NK-92 (cell line): ENCODE data around the gene ERBB3.

Experiments used
- DNase-seq: peaks from one replicate; lab custom pipeline; 2025; ENCODE audit not compliant: unreplicated experiment; lab: John Stamatoyannopoulos, UW

The ERBB3 gene

GRCh38 chr12:56129942-56130495 lies 50.1 kb downstream of the ERBB3 start:
- no peak for DNase-seq

DNA sequence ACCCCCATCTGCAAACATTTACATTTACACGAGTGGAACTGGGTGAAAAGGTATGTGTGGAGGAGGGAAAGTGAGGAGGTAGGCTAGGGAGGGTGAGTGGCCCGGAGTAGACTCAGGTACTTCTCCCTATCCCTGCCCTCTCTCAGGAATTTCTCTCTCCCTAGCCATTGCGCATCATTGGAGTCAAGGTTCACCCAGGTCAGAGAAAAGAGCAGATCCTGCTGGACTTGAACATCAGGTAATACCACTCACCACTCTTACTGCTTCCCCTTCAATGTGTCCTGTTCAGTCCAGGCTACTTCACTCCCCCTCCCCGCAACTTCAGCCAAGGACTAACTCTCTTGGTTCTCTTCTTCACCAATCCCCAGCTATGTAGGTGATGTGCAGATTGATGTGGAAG lies 50.9 kb downstream of the ERBB3 start:
- no peak for DNase-seq

DNA sequence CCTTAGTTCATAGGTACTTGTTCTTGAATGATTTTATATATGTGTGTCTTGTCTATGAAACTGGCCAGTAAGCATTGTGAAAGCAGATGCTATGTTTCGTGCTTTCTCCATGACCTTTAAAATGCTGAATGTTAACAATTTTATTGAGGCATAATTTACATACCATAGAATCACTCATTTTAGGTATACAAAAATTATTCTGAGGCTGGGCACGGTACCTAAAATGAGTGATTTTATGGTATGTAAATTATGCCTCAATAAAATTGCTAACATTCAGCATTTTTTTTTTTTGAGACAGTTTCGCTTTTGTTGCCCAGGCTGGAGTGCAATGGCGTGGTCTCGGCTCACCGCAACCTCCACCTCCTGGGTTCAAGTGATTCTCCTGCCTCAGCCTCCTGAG lies 54.9 kb downstream of the ERBB3 start:
- DNase-seq: no peak

DNA sequence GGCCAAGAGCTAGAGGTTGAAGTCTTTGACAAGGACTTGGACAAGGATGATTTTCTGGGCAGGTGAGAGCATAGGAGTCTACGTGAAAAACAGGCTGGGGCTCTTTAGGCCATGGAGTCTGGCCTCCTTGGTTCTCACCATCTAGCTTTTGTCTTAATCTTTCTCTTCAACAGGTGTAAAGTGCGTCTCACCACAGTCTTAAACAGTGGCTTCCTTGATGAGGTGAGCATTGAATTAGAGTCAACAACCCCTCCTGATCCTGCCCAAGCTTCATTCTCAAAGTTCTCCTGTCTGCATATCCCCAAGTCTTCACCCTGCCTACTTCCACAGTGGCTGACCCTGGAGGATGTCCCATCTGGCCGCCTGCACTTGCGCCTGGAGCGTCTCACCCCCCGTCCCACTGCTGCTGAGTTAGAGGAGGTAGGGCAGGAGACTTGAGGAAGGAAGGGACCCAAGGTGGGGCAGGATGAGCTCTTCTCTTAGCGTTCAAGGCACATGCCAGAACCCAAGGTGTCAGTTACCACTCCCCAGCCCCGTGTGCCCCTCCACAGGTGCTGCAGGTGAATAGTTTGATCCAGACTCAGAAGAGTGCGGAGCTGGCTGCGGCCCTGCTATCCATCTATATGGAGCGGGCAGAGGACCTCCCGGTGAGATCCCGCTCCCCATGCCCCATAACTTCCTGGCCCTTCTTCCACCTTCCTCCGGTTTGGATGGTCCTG lies 58.0 kb downstream of the ERBB3 start:
- no peak for DNase-seq

- no peak for DNase-seq
Observed at GRCh38 chr12:56141946-56142784, 62.2 kb downstream of the ERBB3 start.

GRCh38 chr12:56143217-56143616 lies 63.3 kb downstream of the ERBB3 start:
- no peak for DNase-seq

- no peak for DNase-seq
Observed at GRCh38 chr12:56143870-56144269, 63.9 kb downstream of the ERBB3 start.

DNA sequence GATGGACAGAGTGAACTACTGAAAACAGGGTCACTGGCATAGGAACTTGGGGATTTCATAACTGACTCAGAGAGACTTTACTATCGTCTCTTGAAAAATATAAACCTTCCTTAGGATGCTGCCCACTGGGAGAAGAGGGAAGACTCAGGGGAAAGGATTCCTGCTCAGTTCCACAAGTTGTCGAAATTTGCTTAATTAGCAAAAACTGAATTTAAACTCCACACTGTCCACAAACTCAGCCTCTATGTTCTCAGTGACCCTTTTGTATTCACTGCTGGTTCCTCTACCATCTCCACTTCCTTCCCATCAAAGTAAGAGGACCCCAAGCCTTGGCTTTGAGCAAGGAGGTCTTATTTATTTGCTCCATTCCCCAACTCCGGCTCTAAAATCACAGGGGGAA lies 65.3 kb downstream of the ERBB3 start:
- DNase-seq: no peak

- no peak for DNase-seq
Observed at GRCh38 chr12:56146492-56147460, 66.8 kb downstream of the ERBB3 start.

DNA sequence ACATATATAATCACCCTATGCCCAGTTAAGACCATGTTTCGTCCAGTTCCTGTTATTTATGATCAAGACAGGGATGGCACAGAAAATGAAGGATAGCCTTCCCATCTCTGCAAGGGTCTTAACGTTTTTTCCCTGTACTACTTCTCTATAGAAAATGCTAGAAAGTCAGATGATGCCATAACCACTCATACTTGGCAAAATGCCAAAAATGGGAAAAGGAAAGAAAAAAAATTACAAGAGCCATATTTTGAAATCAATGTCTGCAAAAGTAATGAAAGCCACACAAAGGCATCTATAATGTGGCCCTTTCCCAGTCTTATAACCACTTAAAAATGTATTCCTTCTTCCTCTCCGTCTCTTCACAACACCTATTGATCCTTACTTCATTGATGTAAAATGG lies 70.6 kb downstream of the ERBB3 start:
- DNase-seq: no peak

DNA sequence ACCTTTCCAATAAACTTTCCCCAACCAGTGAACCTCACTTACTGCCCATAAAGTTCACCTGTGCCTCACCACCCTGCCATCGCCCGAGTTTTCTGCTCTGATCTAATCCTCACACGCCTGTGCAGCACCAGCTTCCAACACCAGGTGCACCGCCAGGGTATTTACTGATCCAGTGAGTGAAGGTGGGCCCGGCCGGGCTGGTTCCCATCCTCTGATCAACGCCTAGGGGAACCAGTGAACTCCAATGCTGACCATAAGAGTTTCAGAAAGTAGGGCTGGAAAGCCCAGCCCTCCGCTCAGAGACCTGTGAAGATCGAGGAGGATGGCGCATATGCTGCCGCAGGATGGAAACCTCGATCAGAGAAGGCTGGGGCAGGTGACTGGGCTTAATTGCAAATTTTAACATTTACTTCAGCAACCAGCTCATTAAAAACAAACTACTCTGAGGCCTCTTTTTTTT lies 71.7 kb downstream of the ERBB3 start:
- DNase-seq: no peak

DNA sequence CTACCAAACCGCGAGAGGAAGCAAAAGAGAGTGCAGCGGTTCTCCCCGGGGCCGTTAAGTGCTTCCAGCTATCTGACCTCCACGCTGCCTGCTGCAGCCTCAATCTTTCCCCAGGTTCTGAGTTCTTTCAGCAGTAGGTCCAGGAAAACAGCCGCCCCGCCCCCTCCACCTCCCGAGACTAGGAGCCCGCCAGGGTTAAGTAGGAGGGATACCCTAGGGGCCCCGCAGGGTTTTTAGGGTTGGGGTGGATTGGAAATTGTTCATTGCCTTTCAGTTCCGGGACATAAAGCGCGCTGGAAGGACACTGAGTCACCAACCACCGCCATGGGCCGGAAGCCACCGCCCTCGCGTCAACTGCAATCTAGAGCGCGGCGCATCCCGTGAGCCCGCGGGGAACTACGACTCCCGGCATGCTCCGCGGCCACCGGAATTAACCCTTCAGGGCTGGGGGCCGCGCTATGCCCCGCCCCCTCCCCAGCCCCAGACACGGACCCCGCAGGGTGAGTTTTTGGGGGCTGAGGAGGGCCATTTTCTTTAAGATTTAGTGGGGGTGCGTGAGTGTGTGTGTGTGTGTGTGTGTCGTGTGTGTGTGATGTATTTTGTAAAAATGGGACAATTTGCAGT lies 72.3 kb downstream of the ERBB3 start, which contains the start of gene MYL6B:
Gene MYL6B, plus strand, starts transcription at position 456 of the 624 bp plus-strand sequence. CDS start 1,332 bp downstream, outside the sequence.
- peak; percentile 55 for DNase-seq
